ENCODE data around the gene SLC25A47.
"Not testable (repeated sequence)": the region's sequence is repeated elsewhere in the genome, so short reads cannot be mapped to it uniquely, and the experiment has no call there.

The SLC25A47 gene

GRCh38 chr14:100323121-100323941 is at the start of gene SLC25A47:
Gene SLC25A47, plus strand, starts transcription at chr14:100323339. Its CDS starts 76 bp downstream, at chr14:100323415.
- no peak within 1 kb of the TSS for H3K9ac ChIP-seq (ENCODE audit: low read depth in 1 of 2, low read length in 2 of 2)
- H3K27me3 ChIP-seq (ENCODE audit: control insufficient read depth in 2 of 2, insufficient read depth in 2 of 2, low read length in 2 of 2), result no peaks in the 10 kb centered on the region
- no peaks in the 10 kb centered on the region for H3K9me3 ChIP-seq (ENCODE audit: control insufficient read depth in 2 of 2, low read length in 2 of 2)
- H3K4me1 ChIP-seq (ENCODE audit: control insufficient read depth in 2 of 2, insufficient read depth in 2 of 2, low read length in 2 of 2), result peaks cover 1 to 2% of the 10 kb centered on the region in 2 donors
- H3K27ac ChIP-seq (ENCODE audit: low read depth in 2 of 2, low read length in 2 of 2), result no peak within 1 kb of the TSS
- no peak within 1 kb of the TSS for H3K4me3 ChIP-seq (ENCODE audit: low read length in 2 of 2)
- no peaks in the 10 kb centered on the region for H3K36me3 ChIP-seq (ENCODE audit: control insufficient read depth in 2 of 2, insufficient read depth in 2 of 2, low read length in 2 of 2)

- Histone ChIP-seq H3K27ac (ENCODE audit: low read depth in 2 of 2, low read length in 2 of 2) (no peak overlapping the region), H3K9ac (ENCODE audit: low read depth in 1 of 2, low read length in 2 of 2) (no peak overlapping the region), H3K36me3 (ENCODE audit: control insufficient read depth in 2 of 2, insufficient read depth in 2 of 2, low read length in 2 of 2) (peaks cover 13 to 17% of the 10 kb centered on the region in 2 donors), H3K27me3 (ENCODE audit: control insufficient read depth in 2 of 2, insufficient read depth in 2 of 2, low read length in 2 of 2) (no peaks in the 10 kb centered on the region), H3K4me3 (ENCODE audit: low read length in 2 of 2) (no peak overlapping the region), H3K9me3 (ENCODE audit: control insufficient read depth in 2 of 2, low read length in 2 of 2) (no peaks in the 10 kb centered on the region), H3K4me1 (ENCODE audit: control insufficient read depth in 2 of 2, insufficient read depth in 2 of 2, low read length in 2 of 2) (peaks cover 9 to 11% of the 10 kb centered on the region in 2 donors)
Observed at GRCh38 chr14:100274250-100274649, 48.9 kb upstream of the SLC25A47 start.

GRCh38 chr14:100275214-100275613 is 47.9 kb upstream of the SLC25A47 start:
- no peaks in the 10 kb centered on the region for H3K9me3 ChIP-seq (ENCODE audit: control insufficient read depth in 2 of 2, low read length in 2 of 2)
- no peak overlapping the region for H3K9ac ChIP-seq (ENCODE audit: low read depth in 1 of 2, low read length in 2 of 2)
- H3K27me3 ChIP-seq (ENCODE audit: control insufficient read depth in 2 of 2, insufficient read depth in 2 of 2, low read length in 2 of 2), result no peaks in the 10 kb centered on the region
- peaks cover 13 to 17% of the 10 kb centered on the region in 2 donors for H3K36me3 ChIP-seq (ENCODE audit: control insufficient read depth in 2 of 2, insufficient read depth in 2 of 2, low read length in 2 of 2)
- H3K4me3 ChIP-seq (ENCODE audit: low read length in 2 of 2), result no peak overlapping the region
- H3K4me1 ChIP-seq (ENCODE audit: control insufficient read depth in 2 of 2, insufficient read depth in 2 of 2, low read length in 2 of 2), result peaks cover 5 to 9% of the 10 kb centered on the region in 2 donors
- no peak overlapping the region for H3K27ac ChIP-seq (ENCODE audit: low read depth in 2 of 2, low read length in 2 of 2)

- Histone ChIP-seq H3K4me3 (ENCODE audit: low read length in 2 of 2) (no peak overlapping the region), H3K9ac (ENCODE audit: low read depth in 1 of 2, low read length in 2 of 2) (no peak overlapping the region), H3K36me3 (ENCODE audit: control insufficient read depth in 2 of 2, insufficient read depth in 2 of 2, low read length in 2 of 2) (peaks cover 18 to 24% of the 10 kb centered on the region in 2 donors), H3K27me3 (ENCODE audit: control insufficient read depth in 2 of 2, insufficient read depth in 2 of 2, low read length in 2 of 2) (no peaks in the 10 kb centered on the region), H3K9me3 (ENCODE audit: control insufficient read depth in 2 of 2, low read length in 2 of 2) (no peaks in the 10 kb centered on the region), H3K4me1 (ENCODE audit: control insufficient read depth in 2 of 2, insufficient read depth in 2 of 2, low read length in 2 of 2) (peaks cover 2 to 4% of the 10 kb centered on the region in 2 donors), H3K27ac (ENCODE audit: low read depth in 2 of 2, low read length in 2 of 2) (no peak overlapping the region)
Observed at GRCh38 chr14:100278702-100279101, 44.4 kb upstream of the SLC25A47 start.

- Histone ChIP-seq H3K27me3 (ENCODE audit: control insufficient read depth in 2 of 2, insufficient read depth in 2 of 2, low read length in 2 of 2) (no peaks in the 10 kb centered on the region), H3K4me1 (ENCODE audit: control insufficient read depth in 2 of 2, insufficient read depth in 2 of 2, low read length in 2 of 2) (peaks cover 2 to 4% of the 10 kb centered on the region in 2 donors), H3K9me3 (ENCODE audit: control insufficient read depth in 2 of 2, low read length in 2 of 2) (no peaks in the 10 kb centered on the region), H3K27ac (ENCODE audit: low read depth in 2 of 2, low read length in 2 of 2) (no peak overlapping the region), H3K36me3 (ENCODE audit: control insufficient read depth in 2 of 2, insufficient read depth in 2 of 2, low read length in 2 of 2) (peaks cover 18 to 24% of the 10 kb centered on the region in 2 donors), H3K4me3 (ENCODE audit: low read length in 2 of 2) (no peak overlapping the region), H3K9ac (ENCODE audit: low read depth in 1 of 2, low read length in 2 of 2) (no peak overlapping the region)
Observed at GRCh38 chr14:100279133-100279532, 44.0 kb upstream of the SLC25A47 start.

GRCh38 chr14:100279563-100279962 is 43.6 kb upstream of the SLC25A47 start:
- Histone ChIP-seq H3K4me3 (ENCODE audit: low read length in 2 of 2) (no peak overlapping the region), H3K27ac (ENCODE audit: low read depth in 2 of 2, low read length in 2 of 2) (no peak overlapping the region), H3K9ac (ENCODE audit: low read depth in 1 of 2, low read length in 2 of 2) (no peak overlapping the region), H3K27me3 (ENCODE audit: control insufficient read depth in 2 of 2, insufficient read depth in 2 of 2, low read length in 2 of 2) (no peaks in the 10 kb centered on the region), H3K36me3 (ENCODE audit: control insufficient read depth in 2 of 2, insufficient read depth in 2 of 2, low read length in 2 of 2) (peaks cover 18 to 24% of the 10 kb centered on the region in 2 donors), H3K4me1 (ENCODE audit: control insufficient read depth in 2 of 2, insufficient read depth in 2 of 2, low read length in 2 of 2) (peaks cover 2 to 4% of the 10 kb centered on the region in 2 donors), H3K9me3 (ENCODE audit: control insufficient read depth in 2 of 2, low read length in 2 of 2) (no peaks in the 10 kb centered on the region)

- no peaks in the 10 kb centered on the region for H3K9me3 ChIP-seq (ENCODE audit: control insufficient read depth in 2 of 2, low read length in 2 of 2)
- no peaks in the 10 kb centered on the region for H3K27me3 ChIP-seq (ENCODE audit: control insufficient read depth in 2 of 2, insufficient read depth in 2 of 2, low read length in 2 of 2)
- H3K9ac ChIP-seq (ENCODE audit: low read depth in 1 of 2, low read length in 2 of 2), result no peak overlapping the region
- H3K36me3 ChIP-seq (ENCODE audit: control insufficient read depth in 2 of 2, insufficient read depth in 2 of 2, low read length in 2 of 2), result peaks cover 12 to 16% of the 10 kb centered on the region in 2 donors
- H3K4me1 ChIP-seq (ENCODE audit: control insufficient read depth in 2 of 2, insufficient read depth in 2 of 2, low read length in 2 of 2), result peaks cover 5 to 8% of the 10 kb centered on the region in 2 donors
- H3K4me3 ChIP-seq (ENCODE audit: low read length in 2 of 2), result no peak overlapping the region
- H3K27ac ChIP-seq (ENCODE audit: low read depth in 2 of 2, low read length in 2 of 2), result no peak overlapping the region
Observed at GRCh38 chr14:100281286-100282082, 41.7 kb upstream of the SLC25A47 start.

- Histone ChIP-seq H3K9ac (ENCODE audit: low read depth in 1 of 2, low read length in 2 of 2) (no peak overlapping the region), H3K36me3 (ENCODE audit: control insufficient read depth in 2 of 2, insufficient read depth in 2 of 2, low read length in 2 of 2) (peaks cover 7 to 13% of the 10 kb centered on the region in 2 donors), H3K27ac (ENCODE audit: low read depth in 2 of 2, low read length in 2 of 2) (no peak overlapping the region), H3K27me3 (ENCODE audit: control insufficient read depth in 2 of 2, insufficient read depth in 2 of 2, low read length in 2 of 2) (no peaks in the 10 kb centered on the region), H3K4me1 (ENCODE audit: control insufficient read depth in 2 of 2, insufficient read depth in 2 of 2, low read length in 2 of 2) (peaks cover 5 to 8% of the 10 kb centered on the region in 2 donors), H3K9me3 (ENCODE audit: control insufficient read depth in 2 of 2, low read length in 2 of 2) (no peaks in the 10 kb centered on the region), H3K4me3 (ENCODE audit: low read length in 2 of 2) (no peak overlapping the region)
Observed at GRCh38 chr14:100282083-100282350, 41.1 kb upstream of the SLC25A47 start.

GRCh38 chr14:100282766-100283419 is 40.2 kb upstream of the SLC25A47 start:
- Histone ChIP-seq H3K27me3 (ENCODE audit: control insufficient read depth in 2 of 2, insufficient read depth in 2 of 2, low read length in 2 of 2) (no peaks in the 10 kb centered on the region), H3K36me3 (ENCODE audit: control insufficient read depth in 2 of 2, insufficient read depth in 2 of 2, low read length in 2 of 2) (peaks cover 5 to 6% of the 10 kb centered on the region in 2 donors), H3K27ac (ENCODE audit: low read depth in 2 of 2, low read length in 2 of 2) (no peak overlapping the region), H3K9me3 (ENCODE audit: control insufficient read depth in 2 of 2, low read length in 2 of 2) (no peaks in the 10 kb centered on the region), H3K9ac (ENCODE audit: low read depth in 1 of 2, low read length in 2 of 2) (no peak overlapping the region), H3K4me1 (ENCODE audit: control insufficient read depth in 2 of 2, insufficient read depth in 2 of 2, low read length in 2 of 2) (peaks cover 5 to 8% of the 10 kb centered on the region in 2 donors), H3K4me3 (ENCODE audit: low read length in 2 of 2) (no peak overlapping the region)

GRCh38 chr14:100283436-100283835 is 39.7 kb upstream of the SLC25A47 start:
- not testable (repeated sequence) for H3K9me3 ChIP-seq (ENCODE audit: control insufficient read depth in 2 of 2, low read length in 2 of 2); H3K9ac ChIP-seq (ENCODE audit: low read depth in 1 of 2, low read length in 2 of 2); H3K4me3 ChIP-seq (ENCODE audit: low read length in 2 of 2); H3K4me1 ChIP-seq (ENCODE audit: control insufficient read depth in 2 of 2, insufficient read depth in 2 of 2, low read length in 2 of 2); H3K27ac ChIP-seq (ENCODE audit: low read depth in 2 of 2, low read length in 2 of 2); H3K36me3 ChIP-seq (ENCODE audit: control insufficient read depth in 2 of 2, insufficient read depth in 2 of 2, low read length in 2 of 2); H3K27me3 ChIP-seq (ENCODE audit: control insufficient read depth in 2 of 2, insufficient read depth in 2 of 2, low read length in 2 of 2)
